ENCODE results near the gene PCSK5.

- TF ChIP-seq TAF1 (conservative IDR thresholded peaks at IDR 0.05) (no peak), JUND (IDR thresholded peaks at IDR 0.05) (no peak), RAD21 (IDR thresholded peaks at IDR 0.05) (no peak), CTCF (IDR thresholded peaks at IDR 0.05; ENCODE audit: low read depth, low read length, missing input control) (no peak), SP1 (IDR thresholded peaks at IDR 0.05) (no peak), FOXA2 (IDR thresholded peaks at IDR 0.05) (no peak)
Observed at GRCh38 chr9:76087976-76088375, 197.5 kb downstream of the PCSK5 start.
